Measurements from ENCODE around the gene MYG1. TPM values are rescaled to one million over a fixed set of nuclear protein-coding genes. Genes with fewer than 3 reads are reported as not detected.

Gene MYG1
- total and polyA plus RNA-seq, 2 experiments from 2014 or later = 25.5 to 35.9 TPM

GRCh38 chr12:53320352-53321195 lies 21.1 kb downstream of the MYG1 start:
- peak overlapping the region; percentile 62 for H2AFZ ChIP-seq
- peaks cover 3% of the 10 kb centered on the region for H3K27me3 ChIP-seq
- H3K9me3 ChIP-seq (ENCODE audit: low read depth) = no peaks in the 10 kb centered on the region
- H3K9me2 ChIP-seq (replicated peaks; ENCODE audit: insufficient read depth) = no peaks in the 10 kb centered on the region
- WGBS (ENCODE audit: low lambda C conversion rate, missing lambda C conversion rate) = 60% methylated on average over 10 of the region's 10 CpGs
- peaks cover 27% of the 10 kb centered on the region for H3K4me1 ChIP-seq (ENCODE audit: insufficient read depth)
- H4K20me1 ChIP-seq (ENCODE audit: insufficient read depth, poor library complexity, severe bottlenecking) = no peaks in the 10 kb centered on the region
- H3K4me3 ChIP-seq = peak overlapping the region; percentile 89
- TF ChIP-seq EZH2phosphoT487 (IDR thresholded peaks at IDR 0.05; ENCODE audit: low read depth, severe bottlenecking, unreplicated experiment) = no peak
- no peak for TF ChIP-seq EZH2 (IDR thresholded peaks at IDR 0.05; ENCODE audit: borderline replicate concordance)
- TF ChIP-seq, protein P1, sequence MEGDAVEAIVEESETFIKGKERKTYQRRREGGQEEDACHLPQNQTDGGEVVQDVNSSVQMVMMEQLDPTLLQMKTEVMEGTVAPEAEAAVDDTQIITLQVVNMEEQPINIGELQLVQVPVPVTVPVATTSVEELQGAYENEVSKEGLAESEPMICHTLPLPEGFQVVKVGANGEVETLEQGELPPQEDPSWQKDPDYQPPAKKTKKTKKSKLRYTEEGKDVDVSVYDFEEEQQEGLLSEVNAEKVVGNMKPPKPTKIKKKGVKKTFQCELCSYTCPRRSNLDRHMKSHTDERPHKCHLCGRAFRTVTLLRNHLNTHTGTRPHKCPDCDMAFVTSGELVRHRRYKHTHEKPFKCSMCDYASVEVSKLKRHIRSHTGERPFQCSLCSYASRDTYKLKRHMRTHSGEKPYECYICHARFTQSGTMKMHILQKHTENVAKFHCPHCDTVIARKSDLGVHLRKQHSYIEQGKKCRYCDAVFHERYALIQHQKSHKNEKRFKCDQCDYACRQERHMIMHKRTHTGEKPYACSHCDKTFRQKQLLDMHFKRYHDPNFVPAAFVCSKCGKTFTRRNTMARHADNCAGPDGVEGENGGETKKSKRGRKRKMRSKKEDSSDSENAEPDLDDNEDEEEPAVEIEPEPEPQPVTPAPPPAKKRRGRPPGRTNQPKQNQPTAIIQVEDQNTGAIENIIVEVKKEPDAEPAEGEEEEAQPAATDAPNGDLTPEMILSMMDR (IDR thresholded peaks at IDR 0.05; ENCODE audit: poor library complexity) = no peak
- H3K4me2 ChIP-seq = peak overlapping the region; percentile 84
- no peak for DNase-seq (ENCODE audit: low spot score)
- H3K79me2 ChIP-seq = peaks cover 17% of the 10 kb centered on the region
- no peaks in the 10 kb centered on the region for H3K36me3 ChIP-seq (replicated peaks; ENCODE audit: insufficient read depth, low read depth)
- peak overlapping the region; percentile 94 for H3K27ac ChIP-seq

- Histone ChIP-seq H3K79me2 (peaks cover 12% of the 10 kb centered on the region), H3K4me3 (peak overlapping the region; percentile 28), H3K4me1 (ENCODE audit: insufficient read depth) (peaks cover 29% of the 10 kb centered on the region), H4K20me1 (ENCODE audit: insufficient read depth, poor library complexity, severe bottlenecking) (no peaks in the 10 kb centered on the region), H3K36me3 (replicated peaks; ENCODE audit: insufficient read depth, low read depth) (no peaks in the 10 kb centered on the region), H3K4me2 (peak overlapping the region; percentile 94), H3K27me3 (peaks cover 14% of the 10 kb centered on the region), H3K27ac (peak overlapping the region; percentile 97), H2AFZ (peak overlapping the region; percentile 81), H3K9me3 (ENCODE audit: low read depth) (no peaks in the 10 kb centered on the region), H3K9me2 (replicated peaks; ENCODE audit: insufficient read depth) (no peaks in the 10 kb centered on the region)
- no peak for DNase-seq (ENCODE audit: low spot score)
- TF ChIP-seq EZH2 (IDR thresholded peaks at IDR 0.05; ENCODE audit: borderline replicate concordance) (no peak), EZH2phosphoT487 (IDR thresholded peaks at IDR 0.05; ENCODE audit: low read depth, severe bottlenecking, unreplicated experiment) (no peak)
- TF ChIP-seq, protein P1 (IDR thresholded peaks at IDR 0.05; ENCODE audit: poor library complexity) = no peak
- 40% methylated on average over 28 of the region's 28 CpGs for WGBS (ENCODE audit: low lambda C conversion rate, missing lambda C conversion rate)
Observed at GRCh38 chr12:53324113-53324778, 24.8 kb downstream of the MYG1 start.

- DNase-seq (ENCODE audit: low spot score) = peak; percentile 95
- Histone ChIP-seq H4K20me1 (ENCODE audit: insufficient read depth, poor library complexity, severe bottlenecking) (no peaks in the 10 kb centered on the region), H2AFZ (peak overlapping the region; percentile 81), H3K27ac (peak overlapping the region; percentile 97), H3K27me3 (peaks cover 14% of the 10 kb centered on the region), H3K9me2 (replicated peaks; ENCODE audit: insufficient read depth) (no peaks in the 10 kb centered on the region), H3K36me3 (replicated peaks; ENCODE audit: insufficient read depth, low read depth) (no peaks in the 10 kb centered on the region), H3K4me3 (peak overlapping the region; percentile 57), H3K9me3 (ENCODE audit: low read depth) (no peaks in the 10 kb centered on the region), H3K4me1 (ENCODE audit: insufficient read depth) (peaks cover 29% of the 10 kb centered on the region), H3K4me2 (peak overlapping the region; percentile 94), H3K79me2 (peaks cover 10% of the 10 kb centered on the region)
- WGBS (ENCODE audit: low lambda C conversion rate, missing lambda C conversion rate) = under 1% methylated on average over 46 of the region's 69 CpGs
- no peak for TF ChIP-seq EZH2phosphoT487 (IDR thresholded peaks at IDR 0.05; ENCODE audit: low read depth, severe bottlenecking, unreplicated experiment)
- TF ChIP-seq EZH2 (IDR thresholded peaks at IDR 0.05; ENCODE audit: borderline replicate concordance) = no peak
- TF ChIP-seq, protein P1 (IDR thresholded peaks at IDR 0.05; ENCODE audit: poor library complexity) = peak; percentile 85
Observed at GRCh38 chr12:53324779-53325510, 25.4 kb downstream of the MYG1 start.
